Keratinocyte (primary cell): ENCODE data around the gene FSD1.

Experiments
- EZH2 ChIP-seq: IDR thresholded peaks from one replicate; pipeline ENCODE4 v1.6.1; 2012; ENCODE audit warnings: inconsistent platforms, mild to moderate bottlenecking, low read length, moderate library complexity
- TF ChIP-seq, protein P1 (sequence below), 3 experiments: IDR thresholded peaks in 1 of 3; conservative IDR thresholded peaks in 1 of 3; optimal IDR thresholded peaks in 1 of 3; 2 replicates in 2 of 3; 3 replicates in 1 of 3; pipeline versions ENCODE3 to v1.5.1; 2011; ENCODE audit warnings: low read length in 3 of 3, mild to moderate bottlenecking in 3 of 3, moderate library complexity in 2 of 3, control low read depth in 1 of 3, inconsistent platforms in 1 of 3; ENCODE audit not compliant: insufficient read depth in 2 of 3; ENCODE audit errors: extremely low read depth in 1 of 3

DNA sequence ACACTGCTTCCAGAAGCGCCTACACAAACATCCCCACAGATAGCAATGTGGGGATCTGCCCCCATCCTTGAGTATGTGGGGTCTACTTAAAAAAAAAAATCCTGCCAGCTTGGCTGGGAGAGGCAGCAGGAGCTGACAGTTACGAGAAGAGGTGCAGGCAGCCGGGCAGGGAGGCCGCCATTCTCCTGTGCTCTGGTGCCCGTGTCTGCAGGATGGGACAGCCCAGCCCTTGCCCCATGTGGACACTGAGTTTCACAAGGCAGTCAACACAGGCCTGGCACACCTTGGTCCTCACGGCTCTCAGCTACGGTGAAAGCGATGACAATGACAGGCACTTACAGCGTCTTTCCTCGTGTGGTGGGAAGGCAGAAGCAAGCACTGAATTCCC lies 62.9 kb downstream of the FSD1 start:
- TF ChIP-seq, protein P1, sequence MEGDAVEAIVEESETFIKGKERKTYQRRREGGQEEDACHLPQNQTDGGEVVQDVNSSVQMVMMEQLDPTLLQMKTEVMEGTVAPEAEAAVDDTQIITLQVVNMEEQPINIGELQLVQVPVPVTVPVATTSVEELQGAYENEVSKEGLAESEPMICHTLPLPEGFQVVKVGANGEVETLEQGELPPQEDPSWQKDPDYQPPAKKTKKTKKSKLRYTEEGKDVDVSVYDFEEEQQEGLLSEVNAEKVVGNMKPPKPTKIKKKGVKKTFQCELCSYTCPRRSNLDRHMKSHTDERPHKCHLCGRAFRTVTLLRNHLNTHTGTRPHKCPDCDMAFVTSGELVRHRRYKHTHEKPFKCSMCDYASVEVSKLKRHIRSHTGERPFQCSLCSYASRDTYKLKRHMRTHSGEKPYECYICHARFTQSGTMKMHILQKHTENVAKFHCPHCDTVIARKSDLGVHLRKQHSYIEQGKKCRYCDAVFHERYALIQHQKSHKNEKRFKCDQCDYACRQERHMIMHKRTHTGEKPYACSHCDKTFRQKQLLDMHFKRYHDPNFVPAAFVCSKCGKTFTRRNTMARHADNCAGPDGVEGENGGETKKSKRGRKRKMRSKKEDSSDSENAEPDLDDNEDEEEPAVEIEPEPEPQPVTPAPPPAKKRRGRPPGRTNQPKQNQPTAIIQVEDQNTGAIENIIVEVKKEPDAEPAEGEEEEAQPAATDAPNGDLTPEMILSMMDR (optimal IDR thresholded peaks at IDR 0.05 in 1 of 3, IDR thresholded peaks at IDR 0.05 in 1 of 3, conservative IDR thresholded peaks at IDR 0.05 in 1 of 3; ENCODE audit: extremely low read depth in 1 of 3, insufficient read depth in 2 of 3, low read length in 3 of 3) = no peak
- no peak for TF ChIP-seq EZH2
